IMR-90 (cell line): ENCODE measurements around the gene FAM193B. TPM values are rescaled to one million over a fixed set of nuclear protein-coding genes. Genes with fewer than 3 reads are reported as not detected.

Source experiments
- ATAC-seq: fragments of 200-7000 bp; cut with Tn5 transposase; 2 replicates; pipeline ENCODE4 v1.9.1; 2020; ENCODE audit warnings: low read depth, mild to moderate bottlenecking, moderate library complexity
- BruUV-seq: library from RNA; stranded (reverse); fragments of 400-500 nt; replicated peaks from 2 replicates; lab custom pipeline; 2021; lab: Mats Ljungman, UMichigan
- CTCF ChIA-PET: fragments of 300-600 bp; formaldehyde crosslinking; extraction: SDS; loops from one replicate; lab custom pipeline; 2021; ENCODE audit warnings: antibody characterized with exemption; lab: Yijun Ruan, JAX
- POLR2A ChIA-PET: fragments of 300-600 bp; sonication (Branson Sonifier 250); formaldehyde crosslinking; loops from one replicate; lab custom pipeline; 2022; ENCODE audit warnings: antibody characterized with exemption; ENCODE audit not compliant: unreplicated experiment; lab: Charles Lee
- DNase-seq: peaks from one replicate; pipeline ENCODE4 v3.0.0; 2013
- H2AFZ ChIP-seq: replicated peaks from 2 replicates; pipeline ENCODE3; 2013; ENCODE audit warnings: low read length, mild to moderate bottlenecking; ENCODE audit not compliant: poor library complexity
- H2AK5ac ChIP-seq: 2 replicates; pipeline ENCODE4 v1.6.1; 2013; ENCODE audit warnings: low read depth, low read length, inconsistent platforms
- H2AK9ac ChIP-seq: replicated peaks from 2 replicates; pipeline ENCODE3; 2013; ENCODE audit warnings: mild to moderate bottlenecking, low read depth, low read length, moderate library complexity; ENCODE audit not compliant: poor library complexity
- H2BK120ac ChIP-seq: 2 replicates; pipeline ENCODE4 v1.6.1; 2013; ENCODE audit warnings: low read depth, low read length, inconsistent platforms
- H2BK15ac ChIP-seq: 3 replicates; pipeline ENCODE4 v1.6.1; 2013; ENCODE audit warnings: low read depth, low read length, inconsistent platforms
- H2BK20ac ChIP-seq: 2 replicates; pipeline ENCODE4 v1.6.1; 2013; ENCODE audit warnings: low read depth, mild to moderate bottlenecking, inconsistent platforms, low read length, moderate library complexity
- H2BK5ac ChIP-seq: 2 replicates; pipeline ENCODE4 v1.6.1; 2013; ENCODE audit warnings: mild to moderate bottlenecking, low read depth, low read length, inconsistent platforms; ENCODE audit not compliant: poor library complexity, severe bottlenecking
- H3K14ac ChIP-seq: replicated peaks from 2 replicates; pipeline ENCODE4 v1.6.1; 2013; ENCODE audit warnings: low read depth, low read length, inconsistent platforms
- H3K18ac ChIP-seq: 2 replicates; pipeline ENCODE4 v1.6.1; 2013; ENCODE audit warnings: low read depth, low read length, control low read depth
- H3K23ac ChIP-seq: 2 replicates; pipeline ENCODE4 v1.6.1; 2013; ENCODE audit warnings: low read depth, low read length, inconsistent platforms
- H3K27ac ChIP-seq: 2 replicates; pipeline ENCODE4 v1.5.1; 2013; ENCODE audit warnings: mild to moderate bottlenecking, control low read depth, low read length; ENCODE audit not compliant: insufficient read depth
- H3K27me3 ChIP-seq: 2 replicates; pipeline ENCODE4 v1.6.1; 2013; ENCODE audit warnings: low read length; ENCODE audit not compliant: control insufficient read depth, insufficient read depth
- H3K36me3 ChIP-seq: 2 replicates; pipeline ENCODE4 v1.6.1; 2013; ENCODE audit warnings: low read length, mixed read lengths; ENCODE audit not compliant: control insufficient read depth, insufficient read depth
- H3K4ac ChIP-seq: 2 replicates; pipeline ENCODE4 v1.6.1; 2013; ENCODE audit warnings: low read depth, low read length, inconsistent platforms
- H3K4me1 ChIP-seq: 2 replicates; pipeline ENCODE4 v1.6.1; 2013; ENCODE audit warnings: low read length, mixed read lengths; ENCODE audit not compliant: control insufficient read depth, insufficient read depth
- H3K4me2 ChIP-seq: 2 replicates; pipeline ENCODE4 v1.6.1; 2013; ENCODE audit warnings: low read depth, mild to moderate bottlenecking, control low read depth, low read length, moderate library complexity
- H3K4me3 ChIP-seq: 2 replicates; pipeline ENCODE4 v1.5.1; 2013; ENCODE audit warnings: low read depth, mild to moderate bottlenecking, control low read depth, low read length, moderate library complexity; ENCODE audit not compliant: insufficient read depth
- H3K56ac ChIP-seq: 2 replicates; pipeline ENCODE4 v1.6.1; 2013; ENCODE audit warnings: low read length, inconsistent platforms; ENCODE audit not compliant: insufficient read depth; ENCODE audit errors: extremely low read depth
- H3K79me1 ChIP-seq, 2 experiments: 2 replicates each; pipeline ENCODE4 v1.6.1; 2013; ENCODE audit warnings: low read length in 2 of 2, inconsistent platforms in 1 of 2, low read depth in 1 of 2
- H3K9ac ChIP-seq: 2 replicates; pipeline ENCODE4 v1.6.1; 2013; ENCODE audit warnings: low read depth, low read length, control low read depth
- H3K9me1 ChIP-seq: 2 replicates; pipeline ENCODE4 v1.6.1; 2013; ENCODE audit warnings: low read length, inconsistent platforms; ENCODE audit not compliant: insufficient read depth
- H3K9me3 ChIP-seq: 2 replicates; pipeline ENCODE4 v1.6.1; 2013; ENCODE audit warnings: low read length; ENCODE audit not compliant: control insufficient read depth, insufficient read depth
- H4K20me1 ChIP-seq: 2 replicates; pipeline ENCODE4 v1.6.1; 2013; ENCODE audit warnings: low read length, inconsistent platforms; ENCODE audit not compliant: insufficient read depth
- H4K5ac ChIP-seq: 2 replicates; pipeline ENCODE4 v1.6.1; 2013; ENCODE audit warnings: mild to moderate bottlenecking, low read depth, low read length, control low read depth
- H4K8ac ChIP-seq, 2 experiments: 2 replicates each; pipeline ENCODE4 v1.6.1; 2013; ENCODE audit warnings: low read depth in 2 of 2, low read length in 2 of 2, control low read depth in 1 of 2, inconsistent platforms in 1 of 2
- H4K91ac ChIP-seq: 2 replicates; pipeline ENCODE4 v1.6.1; 2013; ENCODE audit warnings: low read depth, low read length, inconsistent platforms; ENCODE audit not compliant: insufficient read depth
- MXI1 ChIP-seq: IDR thresholded peaks from 2 replicates; pipeline ENCODE4 v1.6.1; 2012; ENCODE audit warnings: low read depth, mild to moderate bottlenecking, low read length, moderate library complexity, borderline replicate concordance
- WGBS, 2 experiments: methylation state at CpG; one replicate each; pipeline versions ENCODE4 v1.1.5 to v1.1.7; 2013; ENCODE audit warnings: missing lambda C conversion rate in 2 of 2; ENCODE audit not compliant: insufficient read length in 1 of 2; ENCODE audit errors: extremely low coverage in 2 of 2; 5-methylcytosine and 5-hydroxymethylcytosine counted together
- dilution Hi-C: fragments of 300-500 bp; cut with HindIII; formaldehyde crosslinking; loops from one replicate; pipeline ENCODE4 v1.14.3; 2018; ENCODE audit warnings: low sequenced_read_pairs; ENCODE audit not compliant: unreplicated experiment
- in situ Hi-C: fragments of 300-500 bp; cut with MboI; formaldehyde crosslinking; loops from 3 replicates; pipeline ENCODE4 v1.14.3; 2019; ENCODE audit warnings: low sequenced_read_pairs, inconsistent platforms, mixed read lengths
- intact Hi-C: fragments of 100-400 bp; cut with micrococcal nuclease; formaldehyde crosslinking; loops from 2 replicates; pipeline ENCODE4 v1.10.0; 2022
- polyA plus RNA-seq, 3 experiments: library from polyadenylated mRNA; depleted of rRNA; stranded (reverse); fragments of >200 nt; gene quantifications; 2 replicates each; pipeline ENCODE4 v1.2.3, GENCODE V29; 2012; ENCODE audit warnings: low replicate concordance in 1 of 3
- total RNA-seq: library from RNA; depleted of rRNA; stranded (reverse); fragments of >200 nt; gene quantifications from 2 replicates; pipeline ENCODE4 v1.2.3, GENCODE V29; 2012

FAM193B gene
- total and polyA plus RNA-seq, 2 of the 4 experiments (the other 2 are of a cell fraction) = 9.5 to 52.2 TPM

DNA sequence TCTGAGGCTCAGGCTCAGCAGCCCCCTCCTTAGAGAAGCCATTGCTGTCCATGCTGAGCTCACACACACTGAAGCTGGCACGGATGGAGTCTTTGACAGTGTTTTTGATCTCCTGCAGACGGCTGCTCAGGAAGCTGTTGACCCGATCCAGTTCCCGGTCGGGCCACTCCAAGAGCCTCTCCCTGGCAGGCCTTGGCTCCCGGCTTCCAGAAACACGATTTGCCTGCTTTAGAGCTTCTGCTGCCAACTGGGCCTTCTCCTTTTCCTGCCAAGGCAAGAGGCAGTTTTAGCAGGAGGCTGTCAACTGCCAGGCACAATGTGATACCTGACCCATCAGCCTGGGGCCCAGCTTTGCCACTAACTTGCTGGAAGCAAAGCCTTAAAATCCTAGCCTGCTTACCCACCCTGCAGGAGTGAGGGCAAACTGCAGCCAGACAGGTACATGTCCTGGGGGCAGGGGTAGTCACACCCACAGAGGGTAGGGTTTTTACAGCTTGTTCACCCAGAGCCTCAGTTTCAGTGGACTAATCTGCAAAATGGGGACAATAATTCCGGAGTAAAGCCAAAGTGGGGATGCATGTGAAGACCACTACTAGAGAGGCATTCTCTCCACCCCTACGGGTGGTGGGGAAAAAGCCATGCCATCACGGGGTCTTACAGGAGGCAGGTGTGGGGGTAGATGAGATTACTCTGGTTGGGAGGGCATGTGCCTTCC is 29.3 kb downstream of the FAM193B start:
- WGBS, 2 experiments = 84% methylated on average over 6 of the region's 10 CpGs; no CpG with 5 or more reads in 1 of the 2 experiments
- no peak overlapping the region for H3K9ac ChIP-seq
- H4K5ac ChIP-seq = no peak overlapping the region
- no peak overlapping the region for H3K4me3 ChIP-seq
- no peaks in the 10 kb centered on the region for H3K27me3 ChIP-seq
- H3K9me1 ChIP-seq = peaks cover 3% of the 10 kb centered on the region; the same call in 1 of the 2 replicates
- in situ Hi-C loops = no loop called here
- H3K36me3 ChIP-seq = peaks cover 89% of the 10 kb centered on the region
- H3K14ac ChIP-seq = no peak overlapping the region
- no peak overlapping the region for H3K4ac ChIP-seq
- H3K23ac ChIP-seq = no peak overlapping the region
- no peak overlapping the region for H2AK5ac ChIP-seq
- no peak overlapping the region for H2BK15ac ChIP-seq
- dilution Hi-C loops = no loop called here
- H3K4me1 ChIP-seq = no peaks in the 10 kb centered on the region
- ATAC-seq = no peak
- no TSS peak for BruUV-seq
- intact Hi-C loops = no loop called here
- no peak overlapping the region for H2AFZ ChIP-seq
- H3K79me1 ChIP-seq = peaks cover 33 to 67% of the 10 kb centered on the region in 2 experiments
- H3K27ac ChIP-seq = no peak overlapping the region
- no peak overlapping the region for H2BK120ac ChIP-seq
- TF ChIP-seq MXI1 = no peak
- no peak for DNase-seq
- no peak overlapping the region for H2AK9ac ChIP-seq
- no peak overlapping the region for H3K56ac ChIP-seq
- H2BK20ac ChIP-seq = no peak overlapping the region
- H3K4me2 ChIP-seq = no peak overlapping the region
- no peaks in the 10 kb centered on the region for H3K9me3 ChIP-seq
- H4K91ac ChIP-seq = no peak overlapping the region
- H4K20me1 ChIP-seq = peaks cover 9% of the 10 kb centered on the region
- H2BK5ac ChIP-seq = no peak overlapping the region
- H3K18ac ChIP-seq = no peak overlapping the region
- CTCF ChIA-PET = no interaction called here
- POLR2A ChIA-PET = no interaction called here
- no peak overlapping the region for H4K8ac ChIP-seq
